Neural cell (in vitro differentiated cells): ENCODE results near the gene PDE11A. TPM values are rescaled to one million over a fixed set of nuclear protein-coding genes. Genes with fewer than 3 reads are reported as not detected.

Experiments
- H2AFZ ChIP-seq: fragments of 200-600, 300-800 bp; sonication (generic), shearing (Covaris generic); 2 replicates; pipeline ENCODE4 v1.6.0; 2014; ENCODE audit warnings: low read depth, mild to moderate bottlenecking, antibody characterized with exemption, low read length, moderate library complexity
- H3F3A ChIP-seq: fragments of 200-600 bp; shearing (Covaris generic); 2 replicates; pipeline ENCODE4 v1.6.1; 2016; ENCODE audit warnings: mild to moderate bottlenecking, moderate library complexity, mixed read lengths, antibody characterized with exemption, low read length; ENCODE audit not compliant: insufficient read depth, poor library complexity, severe bottlenecking
- H3K27ac ChIP-seq: fragments of 200-600, 300-800 bp; sonication (generic), shearing (Covaris generic); 2 replicates; pipeline ENCODE4 v1.5.1; 2014; ENCODE audit warnings: mild to moderate bottlenecking, low read length, moderate library complexity
- H3K27me3 ChIP-seq: fragments of 300-800, 200-600 bp; sonication (generic), shearing (Covaris generic); 2 replicates; pipeline ENCODE4 v1.6.0; 2014; ENCODE audit warnings: mild to moderate bottlenecking, low read depth, low read length, moderate library complexity; ENCODE audit not compliant: insufficient read depth
- H3K36me3 ChIP-seq: fragments of 300-800, 200-600 bp; sonication (generic), shearing (Covaris generic); 2 replicates; pipeline ENCODE4 v1.5.1; 2014; ENCODE audit warnings: mild to moderate bottlenecking, antibody characterized with exemption, low read length, moderate library complexity; ENCODE audit not compliant: insufficient read depth
- H3K4me2 ChIP-seq: fragments of 300-800, 200-600 bp; sonication (generic), shearing (Covaris generic); 2 replicates; pipeline ENCODE4 v1.6.0; 2014; ENCODE audit warnings: mild to moderate bottlenecking, low read length
- H3K4me3 ChIP-seq: fragments of 300-800, 200-600 bp; sonication (generic), shearing (Covaris generic); 2 replicates; pipeline ENCODE4 v1.5.1; 2014; ENCODE audit warnings: mild to moderate bottlenecking, low read length, moderate library complexity
- H3K79me2 ChIP-seq: fragments of 200-600 bp; shearing (Covaris generic); replicated peaks from 2 replicates; pipeline ENCODE4 v1.6.0; 2014; ENCODE audit warnings: mild to moderate bottlenecking, low read length, moderate library complexity; ENCODE audit not compliant: insufficient read depth
- H3K9ac ChIP-seq: fragments of 300-800, 200-600 bp; sonication (generic), shearing (Covaris generic); 2 replicates; pipeline ENCODE4 v1.6.1; 2016; ENCODE audit warnings: mild to moderate bottlenecking, low read length, mixed read lengths
- H3K9me2 ChIP-seq: fragments of 200-600 bp; shearing (Covaris generic); 2 replicates; pipeline ENCODE4 v1.6.1; 2016; ENCODE audit warnings: mild to moderate bottlenecking, low read length, mixed read lengths; ENCODE audit not compliant: insufficient read depth
- H3K9me3 ChIP-seq: fragments of 200-600, 300-800 bp; sonication (generic), shearing (Covaris generic); 2 replicates; pipeline ENCODE4 v1.6.1; 2016; ENCODE audit warnings: mild to moderate bottlenecking, mixed run types, low read length, moderate library complexity, mixed read lengths
- H4K20me1 ChIP-seq: fragments of 200-600 bp; shearing (Covaris generic); 2 replicates; pipeline ENCODE4 v1.6.1; 2016; ENCODE audit warnings: mild to moderate bottlenecking, mixed run types; ENCODE audit not compliant: insufficient read depth
- EP300 ChIP-seq: fragments of 450-650 bp; conservative IDR thresholded peaks from 2 replicates; pipeline ENCODE4 v1.6.1; 2014; ENCODE audit warnings: antibody characterized with exemption, mild to moderate bottlenecking, moderate library complexity; ENCODE audit not compliant: poor library complexity, severe bottlenecking
- EZH2 ChIP-seq: fragments of 200-600, 300-800 bp; shearing (Covaris generic), sonication (generic); IDR thresholded peaks from 2 replicates; pipeline ENCODE4 v1.6.1; 2014; ENCODE audit warnings: antibody characterized with exemption, low read length, borderline replicate concordance, mild to moderate bottlenecking; ENCODE audit not compliant: insufficient read depth, poor library complexity, severe bottlenecking
- MXI1 ChIP-seq: fragments of 450-650 bp; conservative IDR thresholded peaks from 2 replicates; pipeline ENCODE4 v1.6.1; 2014; ENCODE audit warnings: antibody characterized with exemption, mild to moderate bottlenecking; ENCODE audit not compliant: poor library complexity, severe bottlenecking
- POLR2AphosphoS5 ChIP-seq: IDR thresholded peaks from 2 replicates; pipeline ENCODE4 v1.6.1; 2012
- RAD21 ChIP-seq: fragments of 450-650 bp; conservative IDR thresholded peaks from 2 replicates; pipeline ENCODE4 v1.6.1; 2014; ENCODE audit warnings: antibody characterized with exemption, mild to moderate bottlenecking, moderate library complexity
- SMC3 ChIP-seq: fragments of 450-650 bp; conservative IDR thresholded peaks from 2 replicates; pipeline ENCODE4 v1.6.1; 2014; ENCODE audit warnings: antibody characterized with exemption, mild to moderate bottlenecking, moderate library complexity; ENCODE audit not compliant: poor library complexity
- TAF1 ChIP-seq: IDR thresholded peaks from 2 replicates; pipeline ENCODE4 v1.6.1; 2012; ENCODE audit warnings: low read depth
- polyA plus RNA-seq: library from polyadenylated mRNA; depleted of rRNA; stranded (reverse); fragments of >200 nt; gene quantifications from 2 replicates; pipeline ENCODE4 v1.2.3, GENCODE V29; 2014
- TF ChIP-seq, protein P1 (sequence below): IDR thresholded peaks from 2 replicates; pipeline ENCODE4 v1.6.1; 2012; ENCODE audit warnings: borderline replicate concordance
- TF ChIP-seq, protein P2 (sequence below): fragments of 450-650 bp; IDR thresholded peaks from 2 replicates; pipeline ENCODE4 v1.5.1; 2014; ENCODE audit warnings: antibody characterized with exemption, mild to moderate bottlenecking, moderate library complexity; ENCODE audit not compliant: poor library complexity, severe bottlenecking

Gene PDE11A
- polyA plus RNA-seq, 1 donor from 2014 or later = 0.89 TPM

DNA sequence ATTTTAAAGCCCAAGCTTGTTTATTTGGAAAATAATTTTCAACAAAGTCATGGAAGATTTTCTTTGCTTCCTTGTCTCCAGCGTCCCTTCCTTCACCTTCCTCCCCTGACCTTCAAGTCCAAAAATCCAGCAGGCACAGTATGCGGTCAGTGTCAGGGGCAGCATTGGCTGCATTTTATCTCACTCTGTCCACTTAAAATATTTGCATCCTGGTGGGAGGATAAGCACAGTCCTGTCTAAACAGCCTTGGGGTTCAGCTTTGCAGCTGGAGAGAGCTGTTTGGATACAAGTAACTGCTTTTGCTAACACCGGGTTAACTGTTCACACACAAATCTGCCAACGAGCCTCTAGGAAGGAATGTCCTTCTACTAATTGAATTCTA, 318.1 kb downstream of the PDE11A start:
- TF ChIP-seq, protein P1, sequence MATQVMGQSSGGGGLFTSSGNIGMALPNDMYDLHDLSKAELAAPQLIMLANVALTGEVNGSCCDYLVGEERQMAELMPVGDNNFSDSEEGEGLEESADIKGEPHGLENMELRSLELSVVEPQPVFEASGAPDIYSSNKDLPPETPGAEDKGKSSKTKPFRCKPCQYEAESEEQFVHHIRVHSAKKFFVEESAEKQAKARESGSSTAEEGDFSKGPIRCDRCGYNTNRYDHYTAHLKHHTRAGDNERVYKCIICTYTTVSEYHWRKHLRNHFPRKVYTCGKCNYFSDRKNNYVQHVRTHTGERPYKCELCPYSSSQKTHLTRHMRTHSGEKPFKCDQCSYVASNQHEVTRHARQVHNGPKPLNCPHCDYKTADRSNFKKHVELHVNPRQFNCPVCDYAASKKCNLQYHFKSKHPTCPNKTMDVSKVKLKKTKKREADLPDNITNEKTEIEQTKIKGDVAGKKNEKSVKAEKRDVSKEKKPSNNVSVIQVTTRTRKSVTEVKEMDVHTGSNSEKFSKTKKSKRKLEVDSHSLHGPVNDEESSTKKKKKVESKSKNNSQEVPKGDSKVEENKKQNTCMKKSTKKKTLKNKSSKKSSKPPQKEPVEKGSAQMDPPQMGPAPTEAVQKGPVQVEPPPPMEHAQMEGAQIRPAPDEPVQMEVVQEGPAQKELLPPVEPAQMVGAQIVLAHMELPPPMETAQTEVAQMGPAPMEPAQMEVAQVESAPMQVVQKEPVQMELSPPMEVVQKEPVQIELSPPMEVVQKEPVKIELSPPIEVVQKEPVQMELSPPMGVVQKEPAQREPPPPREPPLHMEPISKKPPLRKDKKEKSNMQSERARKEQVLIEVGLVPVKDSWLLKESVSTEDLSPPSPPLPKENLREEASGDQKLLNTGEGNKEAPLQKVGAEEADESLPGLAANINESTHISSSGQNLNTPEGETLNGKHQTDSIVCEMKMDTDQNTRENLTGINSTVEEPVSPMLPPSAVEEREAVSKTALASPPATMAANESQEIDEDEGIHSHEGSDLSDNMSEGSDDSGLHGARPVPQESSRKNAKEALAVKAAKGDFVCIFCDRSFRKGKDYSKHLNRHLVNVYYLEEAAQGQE = no peak
- TF ChIP-seq POLR2AphosphoS5 (no peak), SMC3 (no peak), TAF1 (no peak), RAD21 (no peak), EP300 (no peak), EZH2 (no peak), MXI1 (no peak)
- TF ChIP-seq, protein P2, sequence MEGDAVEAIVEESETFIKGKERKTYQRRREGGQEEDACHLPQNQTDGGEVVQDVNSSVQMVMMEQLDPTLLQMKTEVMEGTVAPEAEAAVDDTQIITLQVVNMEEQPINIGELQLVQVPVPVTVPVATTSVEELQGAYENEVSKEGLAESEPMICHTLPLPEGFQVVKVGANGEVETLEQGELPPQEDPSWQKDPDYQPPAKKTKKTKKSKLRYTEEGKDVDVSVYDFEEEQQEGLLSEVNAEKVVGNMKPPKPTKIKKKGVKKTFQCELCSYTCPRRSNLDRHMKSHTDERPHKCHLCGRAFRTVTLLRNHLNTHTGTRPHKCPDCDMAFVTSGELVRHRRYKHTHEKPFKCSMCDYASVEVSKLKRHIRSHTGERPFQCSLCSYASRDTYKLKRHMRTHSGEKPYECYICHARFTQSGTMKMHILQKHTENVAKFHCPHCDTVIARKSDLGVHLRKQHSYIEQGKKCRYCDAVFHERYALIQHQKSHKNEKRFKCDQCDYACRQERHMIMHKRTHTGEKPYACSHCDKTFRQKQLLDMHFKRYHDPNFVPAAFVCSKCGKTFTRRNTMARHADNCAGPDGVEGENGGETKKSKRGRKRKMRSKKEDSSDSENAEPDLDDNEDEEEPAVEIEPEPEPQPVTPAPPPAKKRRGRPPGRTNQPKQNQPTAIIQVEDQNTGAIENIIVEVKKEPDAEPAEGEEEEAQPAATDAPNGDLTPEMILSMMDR = no peak
- peak overlapping the region; percentile 15 for H3K4me3 ChIP-seq
- H3K79me2 ChIP-seq = no peaks in the 10 kb centered on the region
- H3K9me3 ChIP-seq = no peaks in the 10 kb centered on the region
- no peaks in the 10 kb centered on the region for H3K9me2 ChIP-seq
- no peak overlapping the region for H3K4me2 ChIP-seq
- peak overlapping the region; percentile 22 for H3K9ac ChIP-seq
- no peaks in the 10 kb centered on the region for H3F3A ChIP-seq
- peak overlapping the region; percentile 62 for H3K27ac ChIP-seq
- no peak overlapping the region for H2AFZ ChIP-seq
- H3K36me3 ChIP-seq = no peaks in the 10 kb centered on the region
- H4K20me1 ChIP-seq = no peaks in the 10 kb centered on the region
- H3K27me3 ChIP-seq = no peaks in the 10 kb centered on the region

DNA sequence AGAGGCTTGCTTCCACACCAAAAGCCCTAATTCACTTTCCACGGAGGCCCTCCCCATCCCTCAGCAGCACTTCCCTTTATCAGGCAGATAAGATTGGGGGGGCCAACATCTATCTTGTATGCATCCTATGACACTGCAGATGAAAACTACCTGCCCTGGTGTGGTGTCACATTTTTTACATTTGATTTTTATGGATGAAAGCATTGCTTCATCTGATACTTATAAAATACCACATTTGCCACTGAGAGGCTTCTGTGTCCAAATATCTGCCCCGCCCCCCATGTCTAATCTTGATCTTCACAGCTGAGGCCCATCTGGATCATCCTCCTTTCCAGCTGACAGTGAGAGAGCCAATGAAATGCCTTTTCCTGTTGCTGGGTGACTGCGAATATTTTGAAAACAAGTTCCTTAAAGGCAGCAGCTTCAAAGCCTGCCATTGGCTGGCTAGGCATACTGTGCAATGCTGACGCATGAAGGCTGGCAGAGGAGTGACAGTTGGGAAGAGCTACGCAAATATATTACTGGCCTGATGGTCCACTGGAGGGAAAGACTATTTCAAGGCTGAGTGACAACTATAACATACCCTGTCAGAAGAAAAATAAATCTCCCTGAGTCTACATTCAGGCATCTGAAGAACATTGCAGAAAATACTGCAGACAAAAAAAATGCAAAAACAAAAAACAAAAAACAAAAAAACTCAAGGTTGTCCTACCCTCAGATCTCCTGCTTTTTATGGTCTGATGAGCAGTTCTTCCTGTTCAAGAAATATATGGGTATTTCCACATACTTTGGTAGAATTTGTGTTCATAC, 318.7 kb downstream of the PDE11A start:
- Histone ChIP-seq H3K4me3 (peak overlapping the region; percentile 15), H3K36me3 (no peaks in the 10 kb centered on the region), H4K20me1 (no peaks in the 10 kb centered on the region), H3K27me3 (no peaks in the 10 kb centered on the region), H3K79me2 (no peaks in the 10 kb centered on the region), H3K9me2 (no peaks in the 10 kb centered on the region), H3K27ac (peak overlapping the region; percentile 62), H3F3A (no peaks in the 10 kb centered on the region), H2AFZ (no peak overlapping the region), H3K4me2 (peak overlapping the region; percentile 7), H3K9me3 (no peaks in the 10 kb centered on the region), H3K9ac (peak overlapping the region; percentile 25)
- TF ChIP-seq RAD21 = no peak
- peak; percentile 53 for TF ChIP-seq POLR2AphosphoS5
- TF ChIP-seq MXI1 = no peak
- no peak for TF ChIP-seq SMC3
- peak; percentile 90 for TF ChIP-seq EP300
- no peak for TF ChIP-seq EZH2
- TF ChIP-seq, protein P1 = peak; percentile 44
- TF ChIP-seq, protein P2 = peak; percentile 17
- TF ChIP-seq TAF1 = no peak
